HG03558 (cell line): Measurements from ENCODE around the gene YY1AP1.
"Not testable (repeated sequence)": the region's sequence is repeated elsewhere in the genome, so short reads cannot be mapped to it uniquely, and the experiment has no call there.

Experiments used
- ATAC-seq: cut with Tn5 transposase; IDR thresholded peaks from one replicate; pipeline ENCODE4 v1.9.1; 2021; ENCODE audit warnings: moderate number of reproducible peaks; ENCODE audit not compliant: unreplicated experiment; ENCODE audit errors: extremely low read depth

The YY1AP1 gene

GRCh38 chr1:155688324-155689080 is at the start of gene YY1AP1:
Gene YY1AP1 (minus strand): TSS chr1:155688774. CDS start chr1:155680436, 8,338 bp downstream.
- ATAC-seq: no peak

DNA sequence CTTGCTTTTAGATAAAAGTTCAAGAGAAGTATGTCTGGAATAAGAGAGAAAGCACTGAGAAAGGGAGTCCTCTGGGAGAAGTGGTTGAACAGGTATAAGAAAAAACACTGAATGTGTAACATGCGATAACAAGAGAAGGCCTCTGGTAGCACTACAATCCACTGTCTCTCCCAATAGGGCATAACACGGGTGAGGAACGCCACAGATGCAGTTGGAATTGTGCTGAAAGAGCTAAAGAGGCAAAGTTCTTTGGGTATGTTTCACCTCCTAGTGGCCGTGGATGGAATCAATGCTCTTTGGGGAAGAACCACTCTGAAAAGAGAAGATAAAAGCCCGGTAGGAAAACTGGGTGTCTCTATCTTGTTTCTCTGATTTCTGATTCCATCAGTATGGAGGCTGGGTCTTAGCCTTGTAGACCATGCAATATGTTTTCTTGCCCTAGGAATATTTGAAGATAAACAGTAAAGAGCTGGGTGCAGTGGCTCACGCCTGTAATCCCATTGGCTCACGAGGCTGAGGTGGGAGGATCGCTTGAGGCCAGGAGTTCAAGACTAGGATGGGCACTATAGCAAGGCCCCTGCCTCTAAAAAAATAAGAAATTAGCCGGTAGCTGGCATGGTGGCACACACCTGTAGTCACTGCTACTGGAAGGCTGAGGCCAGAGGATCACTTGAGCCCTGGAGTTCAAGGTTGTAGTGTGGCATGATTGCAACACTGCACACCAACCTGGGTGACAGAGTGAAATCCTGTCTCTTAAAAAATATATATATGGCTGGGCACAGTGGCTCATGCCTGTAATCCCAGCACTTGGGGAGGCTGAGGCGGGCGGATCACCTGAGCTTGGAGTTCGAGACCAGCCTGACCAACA is 40.7 kb upstream of the YY1AP1 start:
- no peak for ATAC-seq

DNA sequence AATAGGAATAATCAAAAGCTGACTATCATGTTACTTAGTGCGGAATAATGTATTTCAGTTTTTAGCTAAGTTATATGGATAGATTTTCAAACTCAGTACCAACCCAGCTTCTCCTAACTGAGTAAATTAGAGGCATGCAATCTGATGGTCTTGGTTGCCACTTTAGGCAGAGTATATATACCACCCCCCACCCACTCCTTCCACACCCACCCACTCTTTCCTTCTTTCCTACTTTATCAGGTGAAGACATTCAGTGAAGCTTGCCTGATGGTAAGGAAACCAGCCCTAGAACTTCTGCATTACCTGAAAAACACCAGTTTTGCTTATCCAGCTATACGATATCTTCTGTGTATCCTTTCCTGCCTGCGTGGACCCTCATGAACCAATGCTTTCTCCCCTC is 36.6 kb upstream of the YY1AP1 start:
- no peak for ATAC-seq

GRCh38 chr1:155719703-155720102 is 31.1 kb upstream of the YY1AP1 start:
- no peak for ATAC-seq

GRCh38 chr1:155718524-155719115 is 30.0 kb upstream of the YY1AP1 start:
- ATAC-seq: not testable (repeated sequence)

GRCh38 chr1:155717041-155717440 is 28.5 kb upstream of the YY1AP1 start:
- ATAC-seq: no peak

- ATAC-seq: no peak
These were observed 27.2 kb upstream of the YY1AP1 start for GRCh38 chr1:155715777-155716176.

GRCh38 chr1:155715056-155715455 is 26.5 kb upstream of the YY1AP1 start:
- not testable (repeated sequence) for ATAC-seq

GRCh38 chr1:155713075-155713474 is 24.5 kb upstream of the YY1AP1 start:
- ATAC-seq: no peak

DNA sequence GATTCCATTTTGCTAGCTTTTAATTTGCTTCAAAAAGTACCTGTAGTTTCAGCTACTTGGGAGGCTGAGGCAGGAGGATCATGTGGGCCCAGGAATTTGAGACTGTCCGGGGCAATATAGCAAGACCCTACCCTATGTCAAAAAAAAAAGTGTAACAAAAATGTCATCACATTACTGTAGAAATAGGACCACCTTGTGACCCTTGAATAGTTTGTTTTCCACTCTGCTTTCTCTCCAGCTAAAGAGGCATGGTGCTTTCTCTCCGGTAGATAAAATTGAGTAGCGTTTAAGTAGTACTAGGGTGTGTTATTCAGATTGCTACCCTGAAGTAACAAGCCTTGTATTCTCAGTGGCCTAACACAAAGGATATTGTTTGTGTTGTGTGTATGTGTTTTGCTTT is 24.1 kb upstream of the YY1AP1 start:
- ATAC-seq: not testable (repeated sequence)

GRCh38 chr1:155711457-155711856 is 22.9 kb upstream of the YY1AP1 start:
- ATAC-seq: not testable (repeated sequence)

GRCh38 chr1:155709391-155709790 is 20.8 kb upstream of the YY1AP1 start:
- no peak for ATAC-seq

DNA sequence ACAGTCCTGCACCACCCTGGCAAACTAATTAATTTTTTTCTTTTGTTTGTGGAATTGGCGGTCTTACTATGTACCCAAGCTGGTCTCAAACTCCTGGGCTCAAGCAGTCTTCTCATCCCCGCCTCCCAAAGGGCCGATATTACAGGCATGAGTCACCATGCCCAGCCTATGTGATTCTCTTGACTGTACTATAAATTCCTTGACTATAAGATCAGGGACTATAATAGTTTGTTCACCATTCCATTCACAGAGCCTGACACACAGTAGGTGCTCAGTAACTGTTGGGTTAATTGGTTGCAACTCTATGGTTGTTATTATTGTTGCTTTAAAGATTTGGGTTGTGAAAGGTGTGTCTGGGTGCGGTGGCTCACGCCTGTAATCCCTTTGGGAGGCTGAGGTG is 17.6 kb upstream of the YY1AP1 start:
- ATAC-seq: no peak

DNA sequence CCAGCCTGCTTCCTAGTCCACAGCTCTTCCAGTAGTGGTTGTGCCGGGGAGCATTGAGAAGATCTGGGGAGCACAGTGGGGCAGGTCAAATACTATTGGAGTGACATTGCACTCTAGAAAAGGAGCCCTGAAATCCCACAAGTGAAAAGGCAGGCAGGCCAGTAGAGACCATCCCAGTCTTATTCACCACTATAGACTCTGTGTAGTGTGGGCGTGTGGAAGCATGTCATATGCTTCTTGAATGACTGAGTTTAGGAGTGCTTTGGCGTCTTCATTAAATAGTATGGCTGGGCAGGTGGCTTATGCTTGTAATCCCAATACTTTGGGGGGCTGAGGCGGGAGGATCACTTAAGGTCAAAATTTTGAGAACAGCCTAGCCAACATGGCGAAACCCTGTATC is 15.8 kb upstream of the YY1AP1 start:
- not testable (repeated sequence) for ATAC-seq

GRCh38 chr1:155703216-155703615 is 14.6 kb upstream of the YY1AP1 start:
- no peak for ATAC-seq

DNA sequence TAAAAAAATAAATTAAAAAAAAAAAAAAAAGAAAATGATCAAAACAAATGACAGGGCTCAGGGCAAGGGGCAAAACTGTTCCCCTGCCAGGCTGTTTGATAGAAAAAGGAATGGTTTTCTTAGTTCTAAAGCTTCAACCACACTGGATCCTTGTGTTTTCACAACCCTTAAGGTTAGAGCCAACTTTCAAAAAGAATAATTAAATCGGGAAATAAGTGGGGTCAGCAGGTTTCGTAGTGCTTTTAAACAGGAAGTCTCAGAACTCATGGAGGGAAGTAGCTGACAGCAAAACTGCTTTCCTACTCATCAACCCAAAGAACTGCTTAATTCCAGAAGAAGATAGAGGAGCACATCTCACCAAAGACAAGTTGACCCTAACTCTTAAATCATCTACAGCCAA is 13.1 kb upstream of the YY1AP1 start:
- not testable (repeated sequence) for ATAC-seq

GRCh38 chr1:155699062-155699461 is 10.5 kb upstream of the YY1AP1 start:
- not testable (repeated sequence) for ATAC-seq

DNA sequence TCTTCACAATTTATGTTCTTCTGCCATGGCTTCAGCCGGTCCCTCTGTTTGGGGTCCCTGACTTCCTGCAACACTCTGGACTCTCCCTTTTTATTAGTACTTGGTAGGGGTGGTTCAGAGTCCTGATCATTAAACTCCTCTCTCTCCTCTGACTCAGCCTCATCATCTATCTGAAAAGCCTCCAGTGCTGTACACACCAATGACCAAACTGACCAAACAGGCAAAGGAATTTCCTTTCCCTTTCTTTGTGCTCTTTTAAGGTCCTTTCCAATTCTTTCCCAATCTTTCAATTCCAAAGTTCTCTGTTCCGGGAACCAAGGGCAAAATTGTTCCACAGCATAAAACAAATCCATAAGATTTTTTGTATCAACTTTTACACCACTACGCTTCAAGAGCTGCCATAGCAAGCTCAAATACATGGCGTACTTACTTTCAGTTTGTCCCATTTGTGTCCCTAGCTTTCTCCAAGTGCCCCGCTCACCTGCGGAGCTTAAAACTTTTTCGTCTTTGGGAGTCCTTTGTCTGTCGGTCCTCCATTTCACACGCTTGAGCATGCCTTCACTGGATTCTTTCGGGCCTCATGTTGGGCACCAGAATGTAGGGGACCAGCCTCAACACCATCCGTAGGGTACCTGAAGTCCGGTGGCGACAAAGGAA is 9.9 kb upstream of the YY1AP1 start:
- no peak for ATAC-seq

DNA sequence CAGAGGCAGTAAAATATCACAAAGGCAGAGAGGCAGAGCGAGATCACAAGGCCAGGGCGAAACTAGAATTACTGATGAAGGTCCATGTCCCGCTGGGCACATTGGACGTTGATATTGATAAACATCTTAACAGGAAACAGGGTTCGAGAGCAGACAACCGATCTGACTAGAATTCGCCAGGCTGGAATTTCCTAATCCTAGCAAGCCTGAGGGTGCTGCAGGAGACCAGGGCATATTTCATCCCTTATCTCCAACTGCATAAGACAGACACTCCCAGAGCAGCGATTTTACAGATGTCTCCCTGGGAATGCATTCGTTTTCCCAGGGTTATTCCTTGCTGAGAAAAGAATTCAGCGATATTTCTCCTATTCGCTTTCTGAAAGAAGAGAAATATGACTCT is 9.0 kb upstream of the YY1AP1 start:
- ATAC-seq: not testable (repeated sequence)

DNA sequence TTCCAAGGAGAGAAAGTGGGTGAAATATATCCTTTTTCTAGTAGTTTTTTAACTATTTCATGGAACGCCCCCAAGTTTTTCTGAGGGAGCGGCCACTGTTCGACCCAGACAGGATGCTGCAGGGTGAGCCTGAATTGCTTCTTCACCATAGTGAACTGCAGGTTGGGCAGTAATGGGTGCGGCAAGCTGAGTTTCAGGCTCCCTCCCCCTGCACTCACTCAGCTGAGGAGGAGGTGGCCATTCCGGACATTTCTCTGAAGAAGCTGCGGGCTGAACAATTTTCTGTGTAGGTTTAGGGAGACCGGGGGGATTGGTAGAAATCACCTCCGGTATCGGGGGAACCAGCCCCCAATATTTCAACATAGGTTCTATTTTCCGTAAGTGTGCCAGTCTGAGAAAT is 8.5 kb upstream of the YY1AP1 start:
- ATAC-seq: no peak
